Measurements from ENCODE around the gene LCOR. TPM values are rescaled to one million over a fixed set of nuclear protein-coding genes. Genes with fewer than 3 reads are reported as not detected.

LCOR gene
- total and polyA plus RNA-seq, 2 of the 13 experiments (the other 11 are each of a cell fraction or from before 2014, with no cell fraction given): 12.4 to 23.7 TPM

DNA sequence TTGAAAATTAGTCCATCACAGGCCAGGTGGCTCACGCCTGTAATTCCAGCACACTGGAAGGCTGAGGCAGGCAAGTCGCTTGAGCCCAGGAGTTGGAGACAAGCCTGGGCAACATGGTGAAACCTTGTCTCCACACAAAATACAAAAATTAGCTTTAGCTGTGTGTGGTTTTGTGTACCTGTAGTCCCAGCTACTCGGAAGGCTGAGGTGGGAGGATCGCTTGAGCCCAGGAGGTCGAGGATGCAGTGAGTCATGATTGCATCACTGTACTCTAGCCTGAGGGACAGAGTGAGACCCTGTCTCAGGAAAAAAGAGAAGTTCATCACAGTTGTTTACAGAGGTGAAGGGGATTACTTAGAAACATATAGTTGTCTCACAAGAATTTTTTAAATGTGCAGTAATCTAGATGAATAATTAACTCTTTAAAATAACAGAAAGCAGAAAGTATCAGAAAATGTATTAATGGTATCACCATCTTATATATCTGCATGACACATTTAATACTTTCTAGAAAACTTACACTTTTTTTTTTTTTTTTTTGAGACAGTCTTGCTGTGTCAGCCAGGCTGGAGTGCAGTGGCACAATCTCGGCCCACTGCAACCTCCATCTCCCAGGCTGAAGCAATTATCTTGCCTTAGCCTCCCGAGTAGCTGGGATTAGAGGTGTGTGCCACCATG, 8.9 kb downstream of the LCOR start (continued):
- TF ChIP-seq POGZ (CRISPR knock-in tag; IDR thresholded peaks at IDR 0.05) (peak; percentile 66), ELF1 (CRISPR knock-in tag; IDR thresholded peaks at IDR 0.05) (no peak), ZNF383 (CRISPR knock-in tag; IDR thresholded peaks at IDR 0.05; ENCODE audit: borderline replicate concordance) (no peak), FOXP1 (IDR thresholded peaks at IDR 0.05) (no peak), FOXP1 (CRISPR knock-in tag; IDR thresholded peaks at IDR 0.05) (peak; percentile 37; the same call in 1 of the 2 replicates), KLF16 (CRISPR knock-in tag; IDR thresholded peaks at IDR 0.05) (peak in 1 of 2 experiments; percentile 39; a peak in 1 of 4 replicates), ZNF572 (CRISPR knock-in tag; IDR thresholded peaks at IDR 0.05) (no peak), CREM (IDR thresholded peaks at IDR 0.05) (peak; percentile 52; the same call in 1 of the 2 replicates), CREM (CRISPR knock-in tag; IDR thresholded peaks at IDR 0.05) (no peak), ATF7-NPFF (CRISPR knock-in tag; IDR thresholded peaks at IDR 0.05; ENCODE audit: low read depth) (no peak), NFRKB (IDR thresholded peaks at IDR 0.05) (no peak), ZNF33B (CRISPR knock-in tag; IDR thresholded peaks at IDR 0.05) (no peak), PAWR (CRISPR knock-in tag; IDR thresholded peaks at IDR 0.05; ENCODE audit: borderline replicate concordance) (no peak), CENPT (CRISPR knock-in tag; IDR thresholded peaks at IDR 0.05; ENCODE audit: low read depth) (no peak), ZNF614 (CRISPR knock-in tag; IDR thresholded peaks at IDR 0.05; ENCODE audit: borderline replicate concordance) (0 out of 2 replicates have a peak, but pooled peaks have one; percentile 65)
- TF ChIP-seq, protein P1, sequence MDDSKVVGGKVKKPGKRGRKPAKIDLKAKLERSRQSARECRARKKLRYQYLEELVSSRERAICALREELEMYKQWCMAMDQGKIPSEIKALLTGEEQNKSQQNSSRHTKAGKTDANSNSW (CRISPR knock-in tag; IDR thresholded peaks at IDR 0.05; ENCODE audit: borderline replicate concordance): no peak
- TF ChIP-seq, protein P2, sequence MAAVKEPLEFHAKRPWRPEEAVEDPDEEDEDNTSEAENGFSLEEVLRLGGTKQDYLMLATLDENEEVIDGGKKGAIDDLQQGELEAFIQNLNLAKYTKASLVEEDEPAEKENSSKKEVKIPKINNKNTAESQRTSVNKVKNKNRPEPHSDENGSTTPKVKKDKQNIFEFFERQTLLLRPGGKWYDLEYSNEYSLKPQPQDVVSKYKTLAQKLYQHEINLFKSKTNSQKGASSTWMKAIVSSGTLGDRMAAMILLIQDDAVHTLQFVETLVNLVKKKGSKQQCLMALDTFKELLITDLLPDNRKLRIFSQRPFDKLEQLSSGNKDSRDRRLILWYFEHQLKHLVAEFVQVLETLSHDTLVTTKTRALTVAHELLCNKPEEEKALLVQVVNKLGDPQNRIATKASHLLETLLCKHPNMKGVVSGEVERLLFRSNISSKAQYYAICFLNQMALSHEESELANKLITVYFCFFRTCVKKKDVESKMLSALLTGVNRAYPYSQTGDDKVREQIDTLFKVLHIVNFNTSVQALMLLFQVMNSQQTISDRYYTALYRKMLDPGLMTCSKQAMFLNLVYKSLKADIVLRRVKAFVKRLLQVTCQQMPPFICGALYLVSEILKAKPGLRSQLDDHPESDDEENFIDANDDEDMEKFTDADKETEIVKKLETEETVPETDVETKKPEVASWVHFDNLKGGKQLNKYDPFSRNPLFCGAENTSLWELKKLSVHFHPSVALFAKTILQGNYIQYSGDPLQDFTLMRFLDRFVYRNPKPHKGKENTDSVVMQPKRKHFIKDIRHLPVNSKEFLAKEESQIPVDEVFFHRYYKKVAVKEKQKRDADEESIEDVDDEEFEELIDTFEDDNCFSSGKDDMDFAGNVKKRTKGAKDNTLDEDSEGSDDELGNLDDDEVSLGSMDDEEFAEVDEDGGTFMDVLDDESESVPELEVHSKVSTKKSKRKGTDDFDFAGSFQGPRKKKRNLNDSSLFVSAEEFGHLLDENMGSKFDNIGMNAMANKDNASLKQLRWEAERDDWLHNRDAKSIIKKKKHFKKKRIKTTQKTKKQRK (IDR thresholded peaks at IDR 0.05; ENCODE audit: low read length): no peak
- TF ChIP-seq, protein P3, sequence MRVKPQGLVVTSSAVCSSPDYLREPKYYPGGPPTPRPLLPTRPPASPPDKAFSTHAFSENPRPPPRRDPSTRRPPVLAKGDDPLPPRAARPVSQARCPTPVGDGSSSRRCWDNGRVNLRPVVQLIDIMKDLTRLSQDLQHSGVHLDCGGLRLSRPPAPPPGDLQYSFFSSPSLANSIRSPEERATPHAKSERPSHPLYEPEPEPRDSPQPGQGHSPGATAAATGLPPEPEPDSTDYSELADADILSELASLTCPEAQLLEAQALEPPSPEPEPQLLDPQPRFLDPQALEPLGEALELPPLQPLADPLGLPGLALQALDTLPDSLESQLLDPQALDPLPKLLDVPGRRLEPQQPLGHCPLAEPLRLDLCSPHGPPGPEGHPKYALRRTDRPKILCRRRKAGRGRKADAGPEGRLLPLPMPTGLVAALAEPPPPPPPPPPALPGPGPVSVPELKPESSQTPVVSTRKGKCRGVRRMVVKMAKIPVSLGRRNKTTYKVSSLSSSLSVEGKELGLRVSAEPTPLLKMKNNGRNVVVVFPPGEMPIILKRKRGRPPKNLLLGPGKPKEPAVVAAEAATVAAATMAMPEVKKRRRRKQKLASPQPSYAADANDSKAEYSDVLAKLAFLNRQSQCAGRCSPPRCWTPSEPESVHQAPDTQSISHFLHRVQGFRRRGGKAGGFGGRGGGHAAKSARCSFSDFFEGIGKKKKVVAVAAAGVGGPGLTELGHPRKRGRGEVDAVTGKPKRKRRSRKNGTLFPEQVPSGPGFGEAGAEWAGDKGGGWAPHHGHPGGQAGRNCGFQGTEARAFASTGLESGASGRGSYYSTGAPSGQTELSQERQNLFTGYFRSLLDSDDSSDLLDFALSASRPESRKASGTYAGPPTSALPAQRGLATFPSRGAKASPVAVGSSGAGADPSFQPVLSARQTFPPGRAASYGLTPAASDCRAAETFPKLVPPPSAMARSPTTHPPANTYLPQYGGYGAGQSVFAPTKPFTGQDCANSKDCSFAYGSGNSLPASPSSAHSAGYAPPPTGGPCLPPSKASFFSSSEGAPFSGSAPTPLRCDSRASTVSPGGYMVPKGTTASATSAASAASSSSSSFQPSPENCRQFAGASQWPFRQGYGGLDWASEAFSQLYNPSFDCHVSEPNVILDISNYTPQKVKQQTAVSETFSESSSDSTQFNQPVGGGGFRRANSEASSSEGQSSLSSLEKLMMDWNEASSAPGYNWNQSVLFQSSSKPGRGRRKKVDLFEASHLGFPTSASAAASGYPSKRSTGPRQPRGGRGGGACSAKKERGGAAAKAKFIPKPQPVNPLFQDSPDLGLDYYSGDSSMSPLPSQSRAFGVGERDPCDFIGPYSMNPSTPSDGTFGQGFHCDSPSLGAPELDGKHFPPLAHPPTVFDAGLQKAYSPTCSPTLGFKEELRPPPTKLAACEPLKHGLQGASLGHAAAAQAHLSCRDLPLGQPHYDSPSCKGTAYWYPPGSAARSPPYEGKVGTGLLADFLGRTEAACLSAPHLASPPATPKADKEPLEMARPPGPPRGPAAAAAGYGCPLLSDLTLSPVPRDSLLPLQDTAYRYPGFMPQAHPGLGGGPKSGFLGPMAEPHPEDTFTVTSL (CRISPR knock-in tag; IDR thresholded peaks at IDR 0.05; ENCODE audit: borderline replicate concordance): peak; percentile 53; the same call in 1 of the 2 replicates
